ENCODE results near the gene ATE1. TPM values are rescaled to one million over a fixed set of nuclear protein-coding genes. Genes with fewer than 3 reads are reported as not detected.

ATE1 gene
- total RNA-seq, 1 experiment from 2014 or later, result 18.7 TPM

- Mint-ChIP-seq H3K4me1 (ENCODE audit: low read depth, unreplicated experiment) (no peaks in the 10 kb centered on the region), H3K36me3 (ENCODE audit: insufficient read depth, unreplicated experiment) (peaks cover 3% of the 10 kb centered on the region), H3K9me3 (ENCODE audit: low read depth, unreplicated experiment) (no peaks in the 10 kb centered on the region), H3K4me3 (ENCODE audit: low read depth, unreplicated experiment) (no peak overlapping the region), H3K27ac (ENCODE audit: unreplicated experiment) (no peak overlapping the region), H3K27me3 (ENCODE audit: unreplicated experiment) (peaks cover 14% of the 10 kb centered on the region)
- DNase-seq, result no peak
- BruUV-seq (replicated peaks), result no TSS peak
- no peak for TF ChIP-seq CTCF (IDR thresholded peaks at IDR 0.05; ENCODE audit: unreplicated experiment)
- intact Hi-C loops (cut with micrococcal nuclease; ENCODE audit: unreplicated experiment), result no loop called here
- CTCF ChIA-PET, result no interaction called here
Observed at GRCh38 chr10:121694966-121695643, 232.7 kb downstream of the ATE1 start.

- Mint-ChIP-seq H3K36me3 (ENCODE audit: insufficient read depth, unreplicated experiment) (peaks cover 3% of the 10 kb centered on the region), H3K27me3 (ENCODE audit: unreplicated experiment) (peaks cover 14% of the 10 kb centered on the region), H3K4me1 (ENCODE audit: low read depth, unreplicated experiment) (no peaks in the 10 kb centered on the region), H3K9me3 (ENCODE audit: low read depth, unreplicated experiment) (no peaks in the 10 kb centered on the region), H3K4me3 (ENCODE audit: low read depth, unreplicated experiment) (no peak overlapping the region), H3K27ac (ENCODE audit: unreplicated experiment) (no peak overlapping the region)
- no peak for DNase-seq
- intact Hi-C loops (cut with micrococcal nuclease; ENCODE audit: unreplicated experiment), result no loop called here
- BruUV-seq (replicated peaks), result no TSS peak
- CTCF ChIA-PET, result no interaction called here
- TF ChIP-seq CTCF (IDR thresholded peaks at IDR 0.05; ENCODE audit: unreplicated experiment), result no peak
Observed at GRCh38 chr10:121694327-121694965, 233.4 kb downstream of the ATE1 start.

GRCh38 chr10:121692626-121693025 lies 235.2 kb downstream of the ATE1 start:
- peaks cover 31% of the 10 kb centered on the region for H3K27me3 Mint-ChIP-seq (ENCODE audit: unreplicated experiment)
- no TSS peak for BruUV-seq (replicated peaks)
- intact Hi-C loops (cut with micrococcal nuclease; ENCODE audit: unreplicated experiment), result no loop called here

GRCh38 chr10:121690970-121691369 lies 236.9 kb downstream of the ATE1 start:
- no peaks in the 10 kb centered on the region for H3K9me3 Mint-ChIP-seq (ENCODE audit: low read depth, unreplicated experiment)
- no TSS peak for BruUV-seq (replicated peaks)
- no peak overlapping the region for H3K27ac Mint-ChIP-seq (ENCODE audit: unreplicated experiment)
- H3K36me3 Mint-ChIP-seq (ENCODE audit: insufficient read depth, unreplicated experiment), result no peaks in the 10 kb centered on the region
- no peak overlapping the region for H3K4me3 Mint-ChIP-seq (ENCODE audit: low read depth, unreplicated experiment)
- no peak for TF ChIP-seq CTCF (IDR thresholded peaks at IDR 0.05; ENCODE audit: unreplicated experiment)
- DNase-seq, result no peak
- H3K4me1 Mint-ChIP-seq (ENCODE audit: low read depth, unreplicated experiment), result no peaks in the 10 kb centered on the region
- H3K27me3 Mint-ChIP-seq (ENCODE audit: unreplicated experiment), result peaks cover 47% of the 10 kb centered on the region
- intact Hi-C loops (cut with micrococcal nuclease; ENCODE audit: unreplicated experiment), result no loop called here
- CTCF ChIA-PET, result no interaction called here

More at GRCh38 chr10:121692626-121693025, 235.2 kb downstream of the ATE1 start:
- no peak for TF ChIP-seq CTCF (IDR thresholded peaks at IDR 0.05; ENCODE audit: unreplicated experiment)
- no peak for DNase-seq
- CTCF ChIA-PET, result no interaction called here
- peaks cover 3% of the 10 kb centered on the region for H3K36me3 Mint-ChIP-seq (ENCODE audit: insufficient read depth, unreplicated experiment)
- no peak overlapping the region for H3K4me3 Mint-ChIP-seq (ENCODE audit: low read depth, unreplicated experiment)
- H3K4me1 Mint-ChIP-seq (ENCODE audit: low read depth, unreplicated experiment), result no peaks in the 10 kb centered on the region
- H3K27ac Mint-ChIP-seq (ENCODE audit: unreplicated experiment), result no peak overlapping the region
- no peaks in the 10 kb centered on the region for H3K9me3 Mint-ChIP-seq (ENCODE audit: low read depth, unreplicated experiment)

Other genes with a start within 250 kb of the ATE1 start
- 28.8 and 33.3 TPM in 2 replicates for gene NSMCE4A, start 47.2 kb upstream of the ATE1 start, total RNA-seq (2022)
- 24.4 and 26.5 TPM in 2 replicates for gene TACC2, start 61.1 kb upstream of the ATE1 start, total RNA-seq (2022)

All from Calu3 (cell line).